Tibial nerve (tissue), 4 donors: ENCODE results near the gene FATE1. TPM values are rescaled to one million over a fixed set of nuclear protein-coding genes. Genes with fewer than 3 reads are reported as not detected.

ENCODE experiments used
- DNase-seq, 2 donors: peaks; one replicate each; pipeline ENCODE4 v3.0.0-alpha.2; 2019; ENCODE audit warnings: low spot score in 2 of 2
- H3K27ac ChIP-seq, 4 donors: fragments of 200-600 bp; sonication (generic) in 3 of 4; one replicate each; pipeline ENCODE4 v1.5.1; 2017 to 2019; ENCODE audit warnings: mild to moderate bottlenecking in 1 of 4
- H3K27me3 ChIP-seq, 2 donors: fragments of 200-600 bp; sonication (generic) in 1 of 2; one replicate each; pipeline versions ENCODE4 v1.5.1 to v1.6.0; 2017 to 2019
- H3K36me3 ChIP-seq, 3 donors: fragments of 200-600 bp; sonication (generic); one replicate each; pipeline ENCODE4 v1.5.1; 2018 to 2019
- H3K4me1 ChIP-seq, 4 donors: fragments of 200-600 bp; sonication (generic) in 3 of 4; one replicate each; pipeline ENCODE4 v1.5.1; 2017 to 2019
- H3K4me3 ChIP-seq, 4 donors: fragments of 200-600 bp; sonication (generic) in 3 of 4; one replicate each; pipeline ENCODE4 v1.5.1; 2017 to 2019; ENCODE audit warnings: mild to moderate bottlenecking in 1 of 4, moderate library complexity in 1 of 4
- H3K9me3 ChIP-seq, 4 donors: fragments of 200-600 bp; sonication (generic) in 3 of 4; one replicate each; pipeline ENCODE4 v1.5.1; 2017 to 2019
- CTCF ChIP-seq, 5 experiments: fragments of 200-600 bp in 3 of 5; fragments of 450-650 bp in 2 of 5; sonication (generic) in 3 of 5; IDR thresholded peaks; one replicate each; pipeline ENCODE4 v1.5.1; 2016 to 2019; ENCODE audit warnings: antibody characterized with exemption in 5 of 5, mild to moderate bottlenecking in 3 of 5, moderate library complexity in 2 of 5
- EP300 ChIP-seq, 2 donors: sonication (generic); formaldehyde crosslinking; IDR thresholded peaks; one replicate each; pipeline ENCODE4 v1.6.1; 2017; ENCODE audit warnings: antibody characterized with exemption in 2 of 2, mild to moderate bottlenecking in 1 of 2
- POLR2A ChIP-seq, 2 donors: fragments of 450-650 bp; IDR thresholded peaks; one replicate each; pipeline ENCODE4 v1.6.1; 2017; ENCODE audit warnings: antibody characterized with exemption in 2 of 2, mild to moderate bottlenecking in 2 of 2, moderate library complexity in 2 of 2
- WGBS, 2 donors: methylation state at CpG; one replicate each; pipeline ENCODE4 v1.1.5; 2018; 5-methylcytosine and 5-hydroxymethylcytosine counted together
- total RNA-seq, 4 donors: library from RNA; depleted of rRNA; stranded (reverse); fragments of >200 nt; gene quantifications; one replicate each; pipeline ENCODE4 v1.1.0, GENCODE V29; 2016

FATE1 gene
- total RNA-seq, 4 donors from 2014 or later, result not detected

GRCh38 chrX:151704041-151704663, 11.7 kb upstream of the FATE1 start:
- TF ChIP-seq POLR2A (IDR thresholded peaks at IDR 0.05) (no peak), EP300 (IDR thresholded peaks at IDR 0.05) (no peak), CTCF (IDR thresholded peaks at IDR 0.05) (no peak)
- WGBS, 2 donors, result 15 to 51% methylated on average over 13 of the region's 13 CpGs
- H3K27ac ChIP-seq, result peak overlapping the region in 1 of 4 donors; percentile 66
- DNase-seq, result no peak
- no peaks in the 10 kb centered on the region for H3K36me3 ChIP-seq
- H3K4me1 ChIP-seq, result peaks cover 0 to 8% (median 0%) of the 10 kb centered on the region in 4 donors
- H3K27me3 ChIP-seq, result no peaks in the 10 kb centered on the region
- H3K4me3 ChIP-seq, result no peak overlapping the region
- no peaks in the 10 kb centered on the region for H3K9me3 ChIP-seq

- Histone ChIP-seq H3K4me3 (no peak overlapping the region), H3K4me1 (peaks cover 0 to 4% (median 0%) of the 10 kb centered on the region in 4 donors), H3K9me3 (no peaks in the 10 kb centered on the region), H3K27me3 (no peaks in the 10 kb centered on the region), H3K27ac (no peak overlapping the region), H3K36me3 (no peaks in the 10 kb centered on the region)
- no peak for TF ChIP-seq POLR2A (IDR thresholded peaks at IDR 0.05)
- TF ChIP-seq CTCF (IDR thresholded peaks at IDR 0.05), result no peak
- no peak for TF ChIP-seq EP300 (IDR thresholded peaks at IDR 0.05)
- no peak for DNase-seq
- WGBS, 2 donors, result 81 to 97% methylated on average over 7 of the region's 7 CpGs
These were observed 7.0 kb upstream of the FATE1 start for GRCh38 chrX:151708821-151709220.

GRCh38 chrX:151710457-151710856, 5.4 kb upstream of the FATE1 start:
- no peak overlapping the region for H3K27ac ChIP-seq
- no peaks in the 10 kb centered on the region for H3K27me3 ChIP-seq
- DNase-seq, result no peak
- no peaks in the 10 kb centered on the region for H3K9me3 ChIP-seq
- TF ChIP-seq CTCF (IDR thresholded peaks at IDR 0.05) (no peak), EP300 (IDR thresholded peaks at IDR 0.05) (no peak), POLR2A (IDR thresholded peaks at IDR 0.05) (no peak)
- no peak overlapping the region for H3K4me3 ChIP-seq
- H3K4me1 ChIP-seq, result no peaks in the 10 kb centered on the region
- no peaks in the 10 kb centered on the region for H3K36me3 ChIP-seq
- WGBS, 2 donors, result 53 to 75% methylated on average over 2 of the region's 2 CpGs

- TF ChIP-seq CTCF (IDR thresholded peaks at IDR 0.05), result no peak
- TF ChIP-seq EP300 (IDR thresholded peaks at IDR 0.05), result no peak
- no peak for TF ChIP-seq POLR2A (IDR thresholded peaks at IDR 0.05)
- 60 to 64% methylated on average over 4 to 5 of the region's 5 CpGs for WGBS, 2 donors
- no peak overlapping the region for H3K4me3 ChIP-seq
- H3K27me3 ChIP-seq, result no peaks in the 10 kb centered on the region
- no peak for DNase-seq
- H3K27ac ChIP-seq, result no peak overlapping the region
- no peaks in the 10 kb centered on the region for H3K4me1 ChIP-seq
- no peaks in the 10 kb centered on the region for H3K9me3 ChIP-seq
- H3K36me3 ChIP-seq, result no peaks in the 10 kb centered on the region
These were observed 4.7 kb upstream of the FATE1 start for GRCh38 chrX:151711154-151711553.

GRCh38 chrX:151711787-151712186, 4.0 kb upstream of the FATE1 start:
- H3K27me3 ChIP-seq, result no peaks in the 10 kb centered on the region
- no peak for DNase-seq
- no peaks in the 10 kb centered on the region for H3K4me1 ChIP-seq
- H3K9me3 ChIP-seq, result no peaks in the 10 kb centered on the region
- H3K4me3 ChIP-seq, result no peak overlapping the region
- H3K36me3 ChIP-seq, result no peaks in the 10 kb centered on the region
- no peak overlapping the region for H3K27ac ChIP-seq
- WGBS, 2 donors, result 25 to 37% methylated on average over 2 of the region's 2 CpGs
- TF ChIP-seq EP300 (IDR thresholded peaks at IDR 0.05) (no peak), POLR2A (IDR thresholded peaks at IDR 0.05) (no peak), CTCF (IDR thresholded peaks at IDR 0.05) (no peak)
